Small intestine (tissue), 7 donors: ENCODE data around the gene SLC29A1. TPM values are rescaled to one million over a fixed set of nuclear protein-coding genes. Genes with fewer than 3 reads are reported as not detected.
A peak's percentile ranks its signal among the peaks of the same experiment; 100 is the strongest.

Source experiments
- DNase-seq, 2 donors: peaks; one replicate each; pipeline versions ENCODE4 v3.0.0 to v3.0.0-alpha.2; 2013
- FAIRE-seq: peaks from 2 replicates; lab custom pipeline; 2012; peaks lifted over from hg19 to GRCh38; lab: Jason Lieb, UNC
- H3K27ac ChIP-seq, 3 donors: one replicate each; pipeline ENCODE4 v1.5.1; 2013; ENCODE audit warnings: low read length in 2 of 3, mild to moderate bottlenecking in 2 of 3, control low read depth in 1 of 3, inconsistent platforms in 1 of 3, low read depth in 1 of 3, moderate library complexity in 1 of 3
- H3K27me3 ChIP-seq, 3 donors: one replicate each; pipeline ENCODE4 v1.6.1; 2013; ENCODE audit warnings: low read length in 3 of 3, inconsistent platforms in 1 of 3; ENCODE audit not compliant: control insufficient read depth in 3 of 3, insufficient read depth in 3 of 3
- H3K36me3 ChIP-seq, 3 donors: one replicate each; pipeline ENCODE4 v1.6.1; 2013; ENCODE audit warnings: low read length in 3 of 3, inconsistent platforms in 1 of 3, low read depth in 1 of 3, mild to moderate bottlenecking in 1 of 3, moderate library complexity in 1 of 3; ENCODE audit not compliant: control insufficient read depth in 3 of 3, insufficient read depth in 2 of 3
- H3K4me1 ChIP-seq, 3 donors: one replicate each; pipeline ENCODE4 v1.6.1; 2013; ENCODE audit warnings: low read length in 2 of 3, inconsistent platforms in 1 of 3, low read depth in 1 of 3, mild to moderate bottlenecking in 1 of 3, moderate library complexity in 1 of 3; ENCODE audit not compliant: control insufficient read depth in 3 of 3, insufficient read depth in 2 of 3
- H3K4me3 ChIP-seq, 3 donors: one replicate each; pipeline ENCODE4 v1.5.1; 2013; ENCODE audit warnings: low read length in 3 of 3, control low read depth in 1 of 3, inconsistent platforms in 1 of 3, low read depth in 1 of 3, mild to moderate bottlenecking in 1 of 3, moderate library complexity in 1 of 3
- H3K9me3 ChIP-seq, 2 donors: one replicate each; pipeline ENCODE4 v1.6.1; 2013; ENCODE audit warnings: low read depth in 1 of 2, low read length in 1 of 2; ENCODE audit not compliant: control insufficient read depth in 2 of 2, insufficient read depth in 1 of 2
- WGBS, 3 donors: extraction: QIAGEN DNeasy Blood & Tissue Kit; methylation state at CpG; one replicate each; pipeline ENCODE4 v1.1.7; 2013; 5-methylcytosine and 5-hydroxymethylcytosine counted together
- polyA plus RNA-seq, 4 donors: library from polyadenylated mRNA; stranded (reverse) in 3 of 4; unstranded in 1 of 4; fragments of 200-250 nt in 3 of 4; fragments of 120-200 nt in 1 of 4; gene quantifications; one replicate each; pipeline versions ENCODE4 v1.2.1 to v1.2.3, GENCODE V29; 2013
- donor health status: healthy with polysubstance abuse.
- donor health status: control.
- donor health status: control.
- donor health status: Bipolar disorder and iron deficiency.
- donor health status: healthy.

The SLC29A1 gene
- polyA plus RNA-seq, 4 donors, result 2.4 to 38.0 (median 13.6) TPM

GRCh38 chr6:44199883-44200282 is 23.5 kb upstream of the SLC29A1 start:
- Histone ChIP-seq H3K36me3 (no peaks in the 10 kb centered on the region), H3K4me1 (peaks cover 0 to 20% (median 0%) of the 10 kb centered on the region in 3 donors), H3K4me3 (no peak overlapping the region), H3K27ac (no peak overlapping the region), H3K9me3 (no peaks in the 10 kb centered on the region), H3K27me3 (no peaks in the 10 kb centered on the region)
- no peak for FAIRE-seq
- no peak for DNase-seq
- 88 to 93% (median 90%) methylated on average over 4 of the region's 4 CpGs for WGBS, 3 donors

- H3K27me3 ChIP-seq, result no peaks in the 10 kb centered on the region
- peak overlapping the region in 1 of 3 donors; percentile 23 for H3K27ac ChIP-seq
- no peak overlapping the region for H3K4me3 ChIP-seq
- H3K4me1 ChIP-seq, result peaks cover 0 to 20% (median 0%) of the 10 kb centered on the region in 3 donors
- FAIRE-seq (no peak), DNase-seq (peak; percentile 69 to 87)
- WGBS, 3 donors, result 55 to 75% (median 74%) methylated on average over 3 of the region's 3 CpGs
- H3K36me3 ChIP-seq, result no peaks in the 10 kb centered on the region
- no peaks in the 10 kb centered on the region for H3K9me3 ChIP-seq
These were observed 22.2 kb upstream of the SLC29A1 start for GRCh38 chr6:44201200-44201599.

GRCh38 chr6:44201638-44202303 is 21.6 kb upstream of the SLC29A1 start:
- H3K27ac ChIP-seq, result peak overlapping the region in 1 of 3 donors; percentile 23

GRCh38 chr6:44202332-44202971 is 20.9 kb upstream of the SLC29A1 start:
- Histone ChIP-seq H3K9me3 (no peaks in the 10 kb centered on the region), H3K4me3 (no peak overlapping the region), H3K36me3 (no peaks in the 10 kb centered on the region), H3K4me1 (peaks cover 0 to 20% (median 0%) of the 10 kb centered on the region in 3 donors), H3K27ac (no peak overlapping the region), H3K27me3 (no peaks in the 10 kb centered on the region)
- WGBS, 3 donors, result 82 to 85% (median 84%) methylated on average over 4 of the region's 4 CpGs
- no peak for DNase-seq
- FAIRE-seq, result no peak

More at GRCh38 chr6:44201638-44202303, 21.6 kb upstream of the SLC29A1 start:
- no peaks in the 10 kb centered on the region for H3K36me3 ChIP-seq
- peaks cover 0 to 20% (median 0%) of the 10 kb centered on the region in 3 donors for H3K4me1 ChIP-seq
- no peaks in the 10 kb centered on the region for H3K9me3 ChIP-seq
- FAIRE-seq (no peak), DNase-seq (no peak)
- 80 to 87% (median 87%) methylated on average over 11 of the region's 11 CpGs for WGBS, 3 donors
- H3K4me3 ChIP-seq, result no peak overlapping the region
- H3K27me3 ChIP-seq, result no peaks in the 10 kb centered on the region

GRCh38 chr6:44202972-44203750 is 20.2 kb upstream of the SLC29A1 start:
- no peak overlapping the region for H3K4me3 ChIP-seq
- H3K27ac ChIP-seq, result peak overlapping the region in 2 of 3 donors; percentile 24 to 28
- 80 to 87% (median 80%) methylated on average over 11 of the region's 11 CpGs for WGBS, 3 donors
- no peaks in the 10 kb centered on the region for H3K9me3 ChIP-seq
- no peaks in the 10 kb centered on the region for H3K27me3 ChIP-seq
- FAIRE-seq (no peak), DNase-seq (peak; percentile 62 to 66)
- no peaks in the 10 kb centered on the region for H3K36me3 ChIP-seq
- H3K4me1 ChIP-seq, result peaks cover 0 to 20% (median 0%) of the 10 kb centered on the region in 3 donors

- Histone ChIP-seq H3K9me3 (no peaks in the 10 kb centered on the region), H3K27me3 (no peaks in the 10 kb centered on the region), H3K4me1 (peaks cover 0 to 20% (median 0%) of the 10 kb centered on the region in 3 donors), H3K4me3 (no peak overlapping the region), H3K36me3 (no peaks in the 10 kb centered on the region), H3K27ac (no peak overlapping the region)
- 64 to 82% (median 73%) methylated on average over 6 of the region's 6 CpGs for WGBS, 3 donors
- DNase-seq (peak in 1 of 2 donors; percentile 26), FAIRE-seq (no peak)
These were observed 19.4 kb upstream of the SLC29A1 start for GRCh38 chr6:44203955-44204354.

- Histone ChIP-seq H3K36me3 (no peaks in the 10 kb centered on the region), H3K27me3 (no peaks in the 10 kb centered on the region), H3K4me3 (no peak overlapping the region), H3K4me1 (peaks cover 0 to 4% (median 0%) of the 10 kb centered on the region in 3 donors), H3K27ac (no peak overlapping the region), H3K9me3 (no peaks in the 10 kb centered on the region)
- DNase-seq, result no peak
- no peak for FAIRE-seq
- WGBS, 3 donors, result 75 to 90% (median 79%) methylated on average over 6 of the region's 6 CpGs
These were observed 15.4 kb upstream of the SLC29A1 start for GRCh38 chr6:44207966-44208365.

GRCh38 chr6:44211284-44211683 is 12.1 kb upstream of the SLC29A1 start:
- Histone ChIP-seq H3K4me1 (no peaks in the 10 kb centered on the region), H3K4me3 (no peak overlapping the region), H3K27me3 (no peaks in the 10 kb centered on the region), H3K27ac (no peak overlapping the region), H3K9me3 (no peaks in the 10 kb centered on the region), H3K36me3 (no peaks in the 10 kb centered on the region)
- FAIRE-seq, result no peak
- 90 to 95% (median 91%) methylated on average over 3 of the region's 3 CpGs for WGBS, 3 donors
- no peak for DNase-seq
